NCI-H1105 treated with DMSO at 0.1 percent for 48 hours (cell line): ENCODE results near the gene RGS8.
A peak's percentile ranks its signal among the peaks of the same experiment; 100 is the strongest.

Source experiments
- DNase-seq: peaks from one replicate; lab custom pipeline; 2025; lab: John Stamatoyannopoulos, UW

Gene RGS8

DNA sequence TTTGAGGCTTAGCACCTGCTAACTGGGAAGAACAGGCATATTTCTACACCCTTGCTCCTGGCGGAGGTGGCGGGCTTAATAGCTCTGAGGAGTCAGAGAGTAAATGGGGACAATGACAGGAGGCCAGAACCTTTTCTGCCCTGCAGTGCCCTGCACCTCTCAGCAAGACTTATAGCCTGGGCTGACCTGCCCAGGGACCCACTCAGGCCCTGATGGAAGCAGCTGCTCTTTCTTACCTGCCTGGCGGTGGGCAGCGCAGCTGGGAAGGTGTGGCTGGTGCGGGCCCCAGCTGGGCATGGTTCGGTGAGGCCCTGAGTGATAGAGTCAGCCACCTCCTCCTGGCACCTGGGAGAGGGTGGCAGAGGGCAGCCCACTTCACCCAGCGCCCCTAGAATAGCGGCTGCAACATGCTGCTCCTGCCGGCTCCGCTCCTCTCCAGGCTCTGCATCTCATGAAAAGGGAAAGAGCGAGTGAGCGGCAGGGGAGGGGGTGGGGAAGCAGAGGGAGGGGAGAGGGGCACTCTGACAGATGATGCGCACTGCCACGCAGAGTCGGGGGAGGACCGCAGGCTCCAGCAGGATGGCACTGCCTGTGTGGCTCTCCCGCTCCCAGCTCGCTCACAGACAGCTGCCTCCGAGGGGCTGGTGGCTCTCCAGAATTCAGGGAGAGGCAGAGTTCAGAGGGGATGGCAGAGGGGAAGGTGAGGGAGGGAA is at the start of gene RGS8:
Gene RGS8 (minus strand): TSS at position 472 of the 713 bp plus-strand sequence. CDS start 14,938 bp downstream, outside the sequence.
- DNase-seq, result no peak

- no peak for DNase-seq
Observed at GRCh38 chr1:182731852-182732575, 47.6 kb upstream of the RGS8 start.

- no peak for DNase-seq
Observed at GRCh38 chr1:182726912-182727311, 42.5 kb upstream of the RGS8 start.

DNA sequence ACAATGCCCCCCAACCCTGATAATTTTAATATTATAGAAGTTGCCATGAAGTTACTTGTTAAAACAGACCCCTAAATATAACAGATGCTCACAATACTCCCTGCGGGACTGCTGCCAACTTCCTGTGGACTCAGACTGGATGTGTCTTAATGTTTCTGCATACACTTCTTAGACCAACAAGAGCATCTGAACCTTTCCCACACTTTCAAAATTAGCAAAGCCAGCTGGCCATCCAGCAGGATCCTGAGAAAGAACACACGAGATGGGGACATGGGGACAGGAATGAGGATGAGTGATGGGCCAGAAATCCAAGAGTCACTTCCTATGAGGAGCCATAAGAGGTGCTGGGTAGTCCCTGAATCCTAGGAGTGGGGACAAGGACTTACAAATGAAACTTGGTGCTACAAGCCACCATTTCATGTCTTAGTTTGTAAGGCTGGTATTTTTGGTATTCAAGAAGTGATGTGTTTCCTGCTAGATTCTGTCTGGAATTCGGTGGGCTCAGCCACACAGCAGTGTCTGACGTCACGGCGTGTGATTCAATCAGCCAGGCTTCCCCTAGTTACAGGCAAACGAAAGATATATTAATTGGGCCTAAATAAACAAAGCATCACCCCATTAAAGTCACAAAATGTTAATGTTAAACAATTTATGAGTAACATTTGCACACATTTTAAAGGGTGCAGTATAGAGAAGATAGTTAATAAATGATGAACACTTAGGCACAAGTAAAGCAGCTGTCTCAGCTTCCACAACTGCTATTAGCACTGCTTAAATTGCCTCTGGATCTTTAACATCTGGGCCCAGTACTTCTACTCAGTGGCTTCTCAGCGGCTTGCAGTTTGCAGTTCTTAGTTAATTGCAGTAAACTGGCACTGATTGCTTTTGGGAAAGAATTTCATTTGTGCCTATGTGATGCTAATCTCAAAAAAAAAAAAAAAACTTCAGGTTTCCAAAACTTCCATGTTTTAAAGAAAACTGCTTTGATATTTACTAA is 41.2 kb upstream of the RGS8 start:
- no peak for DNase-seq

GRCh38 chr1:182724215-182724614 is 39.8 kb upstream of the RGS8 start:
- DNase-seq, result no peak

DNA sequence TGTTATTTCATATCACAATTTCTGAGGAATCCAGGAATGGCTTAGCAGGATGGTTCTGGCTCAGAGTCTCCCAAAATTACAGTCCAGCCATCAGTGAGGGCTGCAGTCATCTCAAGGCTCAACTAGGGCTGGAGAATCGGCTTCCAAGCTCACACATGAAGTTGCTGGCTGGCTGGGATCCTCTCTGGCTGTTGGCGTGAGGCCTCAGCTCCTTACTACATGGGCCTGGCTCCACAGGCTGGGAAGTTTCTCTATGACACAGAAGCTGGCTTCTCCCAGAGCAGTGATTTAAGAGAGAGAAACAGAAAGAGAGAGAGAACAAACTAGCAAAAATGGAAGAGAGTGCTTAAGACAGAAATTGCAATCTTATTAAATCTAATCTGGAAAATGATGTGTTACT is 38.8 kb upstream of the RGS8 start:
- DNase-seq, result no peak

DNA sequence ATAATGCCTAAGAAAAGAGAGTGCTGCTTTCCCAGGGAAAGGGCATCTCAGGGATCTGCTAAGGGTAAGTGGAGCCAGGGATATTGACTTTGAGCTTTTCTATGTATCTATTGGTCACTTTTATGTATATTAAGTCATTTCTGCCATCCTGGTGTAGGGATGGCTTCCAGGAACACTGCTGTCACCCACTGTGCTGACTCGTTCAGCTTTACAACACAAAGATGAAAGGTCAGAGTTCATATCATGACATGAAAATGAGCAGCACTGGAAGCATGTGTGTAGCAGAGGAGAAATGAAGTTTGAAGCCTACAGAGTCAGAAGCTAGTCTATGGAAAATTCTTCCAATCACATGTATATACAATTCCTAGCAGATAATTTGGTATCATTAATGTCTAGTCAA is 37.1 kb upstream of the RGS8 start:
- DNase-seq, result no peak

DNA sequence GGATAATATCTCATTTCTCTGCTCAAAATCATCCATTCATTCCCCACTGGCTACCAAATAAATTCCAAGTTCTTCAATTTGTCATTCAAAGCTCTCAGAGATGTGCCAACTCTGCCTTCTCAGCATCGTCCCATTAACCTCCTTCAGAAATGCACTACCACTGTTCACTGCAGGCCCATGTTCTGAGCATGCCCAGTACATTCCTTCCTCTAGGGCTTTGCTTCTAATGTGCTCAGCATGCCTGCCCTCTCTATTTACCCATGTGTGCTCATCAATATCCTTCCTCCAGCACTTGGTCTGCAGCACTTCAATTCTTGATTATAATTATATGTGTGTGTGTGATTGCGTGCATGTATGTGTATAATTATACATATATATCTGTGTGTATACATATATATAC is 36.1 kb upstream of the RGS8 start:
- DNase-seq, result no peak

GRCh38 chr1:182719553-182719952 is 35.2 kb upstream of the RGS8 start:
- DNase-seq, result no peak

DNA sequence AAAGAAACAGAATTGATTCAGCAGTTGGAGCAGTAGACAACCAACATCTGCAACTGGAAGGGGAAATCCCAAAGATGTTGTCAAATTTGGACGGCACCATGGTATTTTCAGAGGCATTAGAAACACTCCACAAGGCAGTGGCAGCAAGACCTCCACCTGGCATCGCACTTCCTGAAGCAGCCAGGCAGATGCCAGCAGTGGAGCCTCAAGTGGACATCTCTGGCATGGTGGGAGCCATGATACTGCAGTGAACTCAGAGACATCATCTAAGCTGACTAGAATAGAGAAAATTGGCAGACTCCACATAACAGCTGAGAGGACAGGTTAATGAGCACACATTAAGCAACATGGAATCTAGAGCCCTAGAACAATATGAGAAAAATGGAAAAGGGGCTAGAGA is 33.9 kb upstream of the RGS8 start:
- DNase-seq, result no peak

- no peak for DNase-seq
Observed at GRCh38 chr1:182716740-182717720, 32.6 kb upstream of the RGS8 start.

DNA sequence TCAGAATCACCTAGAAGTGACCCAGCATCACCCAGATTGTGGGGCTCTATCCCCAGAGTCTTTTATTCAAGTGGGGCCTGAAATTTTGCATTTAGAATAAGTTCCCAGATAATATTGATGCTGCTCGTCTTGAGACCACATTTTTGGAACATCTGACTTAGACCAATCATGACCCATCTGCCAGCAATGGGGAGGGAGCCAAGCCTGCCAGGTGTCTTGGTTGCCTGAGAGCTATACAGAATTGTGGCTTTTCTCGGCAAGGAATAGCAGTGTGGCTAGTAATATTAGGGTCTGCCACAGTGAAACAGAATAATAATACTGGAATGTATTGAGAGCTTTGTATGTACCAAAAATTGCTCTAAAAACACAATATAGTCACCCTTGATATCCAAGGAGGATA is 31.1 kb upstream of the RGS8 start:
- no peak for DNase-seq

DNA sequence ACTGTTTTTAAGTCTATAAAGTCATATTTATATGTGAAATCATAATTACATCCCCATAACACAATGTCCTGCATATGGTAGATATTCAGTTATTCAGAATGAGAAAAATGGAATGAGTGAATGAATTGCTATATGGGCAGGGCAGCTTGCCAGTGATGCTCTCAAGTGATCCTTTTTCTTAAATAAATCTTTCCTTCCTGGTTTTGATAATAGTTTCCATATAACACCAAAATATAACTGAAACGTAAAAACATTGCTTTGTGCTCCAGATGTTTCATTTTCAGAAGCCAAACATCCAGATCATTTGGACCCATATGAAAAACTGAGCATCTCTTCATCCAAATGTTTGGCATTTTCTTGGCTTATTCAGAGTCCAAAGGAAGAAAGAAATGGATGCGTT is 30.2 kb upstream of the RGS8 start:
- no peak for DNase-seq

- DNase-seq, result no peak
Observed at GRCh38 chr1:182713939-182714338, 29.6 kb upstream of the RGS8 start.

DNA sequence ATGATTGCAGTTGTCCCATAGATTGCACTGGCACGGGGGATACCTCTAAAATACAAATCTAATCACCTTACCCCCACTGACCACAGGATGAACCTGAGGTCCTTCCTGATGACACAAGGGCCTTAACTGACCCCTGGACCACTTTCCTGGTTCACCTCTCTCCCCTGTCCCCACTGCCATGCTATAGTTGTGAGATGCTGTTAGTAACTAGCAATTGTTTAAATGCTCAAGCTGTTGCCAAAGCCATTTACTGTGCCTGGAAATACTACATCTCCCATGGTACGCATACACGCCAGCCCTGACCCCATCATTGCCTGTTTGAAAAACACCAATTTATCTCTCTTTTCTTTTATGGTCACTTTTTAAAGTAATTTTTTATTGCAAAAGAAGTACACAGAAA is 29.1 kb upstream of the RGS8 start:
- no peak for DNase-seq

GRCh38 chr1:182709855-182710254 is 25.5 kb upstream of the RGS8 start:
- DNase-seq, result no peak

DNA sequence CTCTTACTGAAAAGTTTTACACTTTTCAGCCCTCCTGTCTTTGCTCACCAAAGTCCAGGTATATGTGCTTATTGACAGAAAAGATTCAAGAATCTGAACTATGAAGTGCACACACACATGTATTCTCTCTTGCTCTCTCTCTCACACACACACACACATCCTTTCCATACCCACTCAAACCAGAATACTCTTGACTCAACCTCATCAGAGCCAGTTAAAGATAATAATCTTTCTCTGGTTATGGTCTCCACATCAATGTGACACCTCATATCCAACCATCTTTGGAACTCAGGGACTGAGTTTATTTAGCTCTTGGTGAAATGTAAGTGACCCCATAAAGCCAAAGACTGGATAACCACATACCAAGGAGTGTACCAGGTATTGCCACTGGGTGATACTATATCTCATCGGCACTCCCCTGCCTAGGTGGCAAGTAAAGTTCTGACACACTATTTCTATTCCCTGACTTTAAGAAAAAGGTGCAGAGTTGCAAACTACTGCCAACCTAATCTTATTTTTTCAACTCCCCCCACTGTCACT is 24.9 kb upstream of the RGS8 start:
- DNase-seq, result no peak

GRCh38 chr1:182707122-182707521 is 22.7 kb upstream of the RGS8 start:
- no peak for DNase-seq

GRCh38 chr1:182704677-182705076 is 20.3 kb upstream of the RGS8 start:
- DNase-seq, result no peak

- DNase-seq, result peak; percentile 70
Observed at GRCh38 chr1:182703539-182703938, 19.2 kb upstream of the RGS8 start.
